ENCODE results near the gene VSIG10L. TPM values are rescaled to one million over a fixed set of nuclear protein-coding genes. Genes with fewer than 3 reads are reported as not detected.

The VSIG10L gene
- total RNA-seq, 1 experiment from 2014 or later, result 0.28 TPM

DNA sequence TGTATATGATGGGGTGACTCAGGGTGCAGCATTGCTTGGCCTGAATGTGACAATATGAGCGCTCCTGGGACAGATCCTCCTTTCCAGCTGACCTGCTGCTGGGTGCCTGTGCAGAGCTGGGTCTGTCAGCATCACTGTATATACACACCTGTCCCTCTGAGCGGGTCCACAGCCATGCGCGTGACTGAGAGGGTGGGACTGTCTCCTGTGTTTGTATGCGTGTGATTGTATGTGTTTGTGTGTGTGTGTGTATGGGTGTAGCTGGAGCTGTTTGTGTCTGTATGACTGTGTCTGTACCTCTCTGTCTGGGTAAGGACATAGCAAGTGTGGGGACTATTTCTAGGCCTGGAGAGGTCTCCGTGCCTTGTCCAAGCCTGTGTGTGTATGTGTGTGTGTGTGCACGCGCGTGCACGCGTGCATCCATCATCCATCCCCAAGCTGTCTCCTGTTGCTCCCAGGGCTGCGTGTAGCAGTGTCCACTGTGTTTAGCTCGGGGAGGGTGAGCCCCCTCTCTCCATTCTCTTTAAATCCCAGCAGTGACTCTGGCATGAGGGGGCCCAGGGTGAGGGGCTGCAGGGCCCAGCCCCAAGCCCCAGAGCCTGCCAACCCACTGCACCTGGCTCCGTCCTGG, 22.2 kb downstream of the VSIG10L start:
- Histone ChIP-seq H3K4me3 (no peak overlapping the region), H3K27ac (no peak overlapping the region), H3K36me3 (no peaks in the 10 kb centered on the region), H3K4me1 (no peaks in the 10 kb centered on the region), H3K27me3 (no peaks in the 10 kb centered on the region), H3K9me3 (replicated peaks) (no peaks in the 10 kb centered on the region)
- DNase-seq, result no peak

DNA sequence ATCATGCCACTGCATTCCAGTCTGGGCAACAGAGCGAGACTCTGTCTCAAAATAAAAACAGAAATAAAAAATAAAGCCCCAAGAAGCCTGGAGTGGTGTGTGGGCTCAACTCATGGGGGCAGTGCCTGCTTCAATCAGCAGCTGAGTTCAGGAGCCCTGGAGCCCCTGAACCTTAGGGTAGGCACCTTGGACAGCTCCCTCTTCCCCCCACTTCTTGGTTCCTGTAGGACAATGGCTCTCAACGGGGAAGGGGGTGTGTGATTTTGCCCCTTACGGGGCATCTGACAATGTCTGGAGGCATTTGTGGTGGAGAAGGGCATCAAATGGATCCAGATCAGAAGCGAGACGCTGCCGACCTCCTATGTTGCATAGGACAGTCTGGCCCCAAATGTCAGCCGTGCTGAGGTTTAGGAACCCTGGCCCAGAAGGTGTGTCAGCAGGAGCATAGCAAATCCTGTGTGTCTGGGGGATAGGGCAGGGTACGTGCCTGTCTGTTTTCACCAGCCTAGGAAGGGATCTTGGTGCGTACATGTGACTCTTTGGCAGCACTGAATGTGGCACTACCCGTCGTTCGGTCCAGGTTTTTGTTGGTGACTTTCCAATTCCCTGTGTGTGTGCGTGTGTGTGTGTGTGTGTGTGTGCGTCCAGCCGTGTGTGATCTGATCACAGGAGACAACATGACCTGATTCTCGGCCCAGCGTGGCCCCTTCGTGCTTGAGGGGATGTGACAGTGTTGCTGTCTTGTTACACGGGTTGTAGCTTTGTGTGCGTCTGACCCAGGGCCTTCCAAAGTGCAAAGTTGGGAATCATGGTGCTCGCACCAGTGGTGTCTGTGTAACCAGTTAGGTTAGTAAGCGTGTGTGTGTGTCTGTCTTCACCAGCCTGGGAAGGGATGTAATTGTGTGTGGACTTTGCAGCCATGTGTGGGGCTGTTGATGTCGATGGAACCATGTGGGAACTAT, 23.0 kb downstream of the VSIG10L start:
- DNase-seq, result peak in 1 of 2 experiments; percentile 15
- no peaks in the 10 kb centered on the region for H3K27me3 ChIP-seq
- H3K9me3 ChIP-seq (replicated peaks), result no peaks in the 10 kb centered on the region
- no peaks in the 10 kb centered on the region for H3K4me1 ChIP-seq
- H3K4me3 ChIP-seq, result no peak overlapping the region
- H3K36me3 ChIP-seq, result no peaks in the 10 kb centered on the region
- H3K27ac ChIP-seq, result no peak overlapping the region

DNA sequence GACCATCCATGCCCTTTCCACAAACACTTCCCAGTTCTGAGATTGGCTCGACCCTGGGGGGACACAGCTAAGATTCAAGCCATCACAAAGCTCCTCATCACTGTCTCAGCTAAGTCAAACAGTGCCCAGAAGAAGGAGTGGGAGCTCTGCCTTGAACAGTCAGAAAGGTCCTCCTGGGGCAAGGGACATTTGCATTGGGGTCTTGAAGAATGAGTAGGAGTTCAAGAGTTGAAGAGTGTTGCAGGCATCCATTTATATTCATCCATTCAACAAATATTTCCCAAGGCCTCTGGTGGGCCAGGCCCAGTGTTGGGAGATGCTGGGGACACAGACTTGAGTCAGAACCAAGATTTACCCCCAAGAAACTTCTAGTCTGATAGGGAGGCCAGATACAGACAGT, 24.0 kb downstream of the VSIG10L start:
- Histone ChIP-seq H3K36me3 (no peaks in the 10 kb centered on the region), H3K27ac (no peak overlapping the region), H3K27me3 (no peaks in the 10 kb centered on the region), H3K9me3 (replicated peaks) (no peaks in the 10 kb centered on the region), H3K4me3 (no peak overlapping the region), H3K4me1 (no peaks in the 10 kb centered on the region)
- no peak for DNase-seq

DNA sequence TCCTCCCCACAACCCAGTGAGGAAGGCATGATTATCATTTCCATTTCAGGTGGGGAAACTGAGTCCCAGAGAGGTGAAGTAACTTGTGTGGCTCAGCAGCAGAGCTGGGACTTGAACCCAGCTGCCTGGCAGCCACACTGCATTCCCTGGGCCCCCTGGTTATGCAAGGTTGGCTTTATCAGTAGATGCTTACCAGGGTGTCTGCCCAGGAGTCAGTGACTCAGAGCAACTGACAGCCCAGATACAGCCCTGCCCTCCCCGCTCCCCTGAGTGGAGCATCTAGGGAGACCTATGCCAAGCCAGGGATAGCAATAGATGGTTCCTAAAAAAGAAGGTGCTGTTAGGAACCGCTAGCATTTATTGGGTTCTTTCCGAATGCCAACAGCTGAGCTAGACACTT, 24.6 kb downstream of the VSIG10L start:
- H3K4me1 ChIP-seq, result no peaks in the 10 kb centered on the region

DNA sequence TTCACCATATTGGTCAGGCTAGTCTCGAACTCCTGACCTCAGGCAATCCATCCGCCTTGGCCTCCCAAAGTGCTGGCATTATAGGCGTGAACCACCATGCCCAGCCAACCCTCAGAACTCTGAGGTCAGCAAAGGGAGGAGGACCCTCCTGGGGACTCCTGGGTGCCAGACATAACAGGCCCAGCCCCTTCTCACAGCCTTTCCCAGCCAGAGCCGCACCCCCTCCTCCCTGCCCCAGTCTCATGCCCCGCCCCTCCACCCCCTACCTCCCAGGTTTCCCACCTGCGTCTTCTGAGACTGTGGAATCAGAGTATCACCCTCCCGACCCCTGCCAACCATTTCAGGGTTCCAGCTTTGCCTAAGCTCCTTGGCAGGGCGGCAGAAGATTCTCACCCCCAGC, 25.3 kb downstream of the VSIG10L start:
- Histone ChIP-seq H3K4me3 (no peak overlapping the region), H3K36me3 (no peaks in the 10 kb centered on the region), H3K27me3 (no peaks in the 10 kb centered on the region), H3K9me3 (replicated peaks) (no peaks in the 10 kb centered on the region), H3K27ac (no peak overlapping the region), H3K4me1 (no peaks in the 10 kb centered on the region)
- no peak for DNase-seq

More for the DNA sequence above, 24.6 kb downstream of the VSIG10L start:
- Histone ChIP-seq H3K4me3 (no peak overlapping the region), H3K9me3 (replicated peaks) (no peaks in the 10 kb centered on the region), H3K27me3 (no peaks in the 10 kb centered on the region), H3K36me3 (no peaks in the 10 kb centered on the region), H3K27ac (no peak overlapping the region)
- DNase-seq, result no peak

DNA sequence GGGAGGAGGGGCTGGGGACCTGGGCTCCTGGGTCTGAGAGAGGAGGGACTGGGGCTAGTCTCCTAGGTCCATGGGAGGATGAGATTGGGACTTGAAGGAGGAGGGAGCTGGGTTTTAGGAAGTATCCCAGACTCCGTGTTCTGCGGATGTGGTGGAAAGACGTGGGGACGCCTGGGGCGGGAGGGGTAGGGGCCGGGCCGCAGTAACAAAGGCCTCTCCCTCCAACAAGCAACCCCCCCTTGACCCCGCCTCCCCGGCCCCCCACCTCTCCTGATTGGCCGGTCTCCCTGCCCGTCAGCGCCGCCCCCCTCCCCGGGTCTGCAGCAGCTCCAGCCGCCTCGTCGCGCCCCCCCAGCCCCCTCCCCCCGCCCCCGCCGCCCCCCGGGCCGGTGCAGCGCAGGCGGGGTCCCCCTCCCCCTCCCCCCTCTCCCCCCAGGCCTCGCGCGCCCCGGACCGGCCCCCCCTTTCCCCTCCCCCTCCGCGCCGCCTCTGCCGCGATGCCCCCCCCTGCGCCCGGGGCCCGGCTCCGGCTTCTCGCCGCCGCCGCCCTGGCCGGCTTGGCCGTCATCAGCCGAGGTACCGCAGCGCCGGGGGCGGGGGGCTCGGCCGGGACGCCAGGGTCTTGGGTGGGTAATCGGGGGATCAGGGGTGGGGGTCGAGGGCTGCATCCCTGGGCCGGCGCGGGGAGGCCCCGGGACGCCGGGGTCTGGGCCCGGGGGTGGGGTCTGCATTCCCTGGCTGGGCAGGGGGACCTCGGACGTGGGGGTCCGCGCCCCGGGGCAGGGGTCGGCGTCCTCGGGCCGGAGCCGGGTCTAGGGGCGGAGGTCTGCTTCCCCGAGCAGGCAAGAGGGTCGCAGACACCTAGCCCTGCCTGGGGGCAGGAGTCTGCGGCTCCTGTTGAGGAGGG, 30.3 kb downstream of the VSIG10L start, which contains the start of gene IGLON5:
IGLON5 (plus strand) TSS at position 294 of the 907 bp plus-strand sequence; CDS start at position 498, 204 bp downstream.
- Histone ChIP-seq H3K27me3 (no peaks in the 10 kb centered on the region), H3K4me1 (no peaks in the 10 kb centered on the region), H3K27ac (no peak within 1 kb of the TSS), H3K4me3 (no peak within 1 kb of the TSS), H3K36me3 (no peaks in the 10 kb centered on the region), H3K9me3 (replicated peaks) (no peaks in the 10 kb centered on the region)
- DNase-seq, result no peak

DNA sequence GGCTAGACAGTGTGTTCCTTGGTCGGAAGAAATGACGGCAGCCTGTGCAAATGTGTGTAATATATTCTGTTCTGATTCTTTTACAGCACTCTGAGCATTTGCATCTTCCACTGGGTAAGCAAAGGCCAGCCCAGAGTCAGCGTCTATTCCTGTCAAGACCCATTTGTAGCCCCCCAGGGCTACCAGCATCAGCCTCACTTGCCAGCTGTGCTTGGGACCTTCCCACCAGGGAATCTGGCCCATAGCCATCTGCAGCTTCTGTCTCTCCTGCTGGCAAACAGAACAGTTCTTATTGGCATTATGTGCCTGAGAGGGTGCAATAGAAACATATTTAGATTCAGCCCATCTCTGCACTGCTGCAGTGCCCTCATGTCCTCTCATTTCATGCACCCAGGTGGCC, 36.5 kb downstream of the VSIG10L start:
- Histone ChIP-seq H3K4me1 (no peaks in the 10 kb centered on the region), H3K9me3 (replicated peaks) (no peaks in the 10 kb centered on the region), H3K27me3 (no peaks in the 10 kb centered on the region), H3K4me3 (no peak overlapping the region), H3K36me3 (no peaks in the 10 kb centered on the region), H3K27ac (no peak overlapping the region)
- DNase-seq, result no peak

DNA sequence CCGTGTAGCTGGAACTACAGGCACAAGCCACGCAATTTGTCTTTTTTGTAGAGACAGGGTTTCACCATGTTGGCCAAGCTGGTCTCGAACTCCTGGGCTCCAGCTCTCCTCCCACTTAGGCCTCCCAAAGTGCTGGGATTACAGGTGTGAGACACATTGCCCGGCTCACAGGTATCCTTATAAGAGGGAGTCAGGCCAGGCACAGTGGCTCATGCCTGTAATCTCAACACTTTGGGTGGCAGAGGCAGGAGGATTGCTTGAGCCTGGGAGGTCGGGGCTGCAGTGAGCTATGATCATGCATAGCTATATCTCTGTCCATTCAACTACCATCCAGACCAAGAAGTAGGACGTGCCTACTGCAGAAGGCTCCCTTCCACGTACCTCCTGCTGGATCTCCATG, 40.7 kb downstream of the VSIG10L start:
- no peaks in the 10 kb centered on the region for H3K4me1 ChIP-seq
- no peaks in the 10 kb centered on the region for H3K36me3 ChIP-seq
- DNase-seq, result no peak
- H3K27ac ChIP-seq, result no peak overlapping the region
- no peak overlapping the region for H3K4me3 ChIP-seq
- no peaks in the 10 kb centered on the region for H3K9me3 ChIP-seq (replicated peaks)
- no peaks in the 10 kb centered on the region for H3K27me3 ChIP-seq

DNA sequence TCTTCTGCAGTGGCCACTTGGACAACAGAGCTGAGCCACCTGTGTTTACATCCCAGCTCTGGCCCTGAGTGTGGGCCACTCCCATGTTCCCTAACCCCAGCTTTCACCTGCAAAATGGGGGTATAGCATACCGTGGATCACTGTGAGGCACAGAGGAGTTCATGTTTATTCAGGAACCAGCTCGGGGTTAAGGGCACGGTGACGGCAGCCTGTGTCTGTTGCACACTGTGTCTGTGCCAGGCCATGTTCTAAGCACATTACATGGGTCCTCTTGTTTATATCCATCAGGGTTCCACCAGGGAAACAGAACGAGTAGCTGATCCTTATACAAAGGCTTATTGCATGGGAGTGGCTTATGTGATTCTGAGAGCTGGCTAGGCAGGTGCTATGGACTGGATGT, 44.5 kb downstream of the VSIG10L start:
- Histone ChIP-seq H3K4me3 (no peak overlapping the region), H3K36me3 (no peaks in the 10 kb centered on the region), H3K27ac (no peak overlapping the region), H3K27me3 (peaks cover 9% of the 10 kb centered on the region; the same call in 1 of the 2 replicates), H3K9me3 (replicated peaks) (no peaks in the 10 kb centered on the region), H3K4me1 (no peaks in the 10 kb centered on the region)
- DNase-seq, result no peak

DNA sequence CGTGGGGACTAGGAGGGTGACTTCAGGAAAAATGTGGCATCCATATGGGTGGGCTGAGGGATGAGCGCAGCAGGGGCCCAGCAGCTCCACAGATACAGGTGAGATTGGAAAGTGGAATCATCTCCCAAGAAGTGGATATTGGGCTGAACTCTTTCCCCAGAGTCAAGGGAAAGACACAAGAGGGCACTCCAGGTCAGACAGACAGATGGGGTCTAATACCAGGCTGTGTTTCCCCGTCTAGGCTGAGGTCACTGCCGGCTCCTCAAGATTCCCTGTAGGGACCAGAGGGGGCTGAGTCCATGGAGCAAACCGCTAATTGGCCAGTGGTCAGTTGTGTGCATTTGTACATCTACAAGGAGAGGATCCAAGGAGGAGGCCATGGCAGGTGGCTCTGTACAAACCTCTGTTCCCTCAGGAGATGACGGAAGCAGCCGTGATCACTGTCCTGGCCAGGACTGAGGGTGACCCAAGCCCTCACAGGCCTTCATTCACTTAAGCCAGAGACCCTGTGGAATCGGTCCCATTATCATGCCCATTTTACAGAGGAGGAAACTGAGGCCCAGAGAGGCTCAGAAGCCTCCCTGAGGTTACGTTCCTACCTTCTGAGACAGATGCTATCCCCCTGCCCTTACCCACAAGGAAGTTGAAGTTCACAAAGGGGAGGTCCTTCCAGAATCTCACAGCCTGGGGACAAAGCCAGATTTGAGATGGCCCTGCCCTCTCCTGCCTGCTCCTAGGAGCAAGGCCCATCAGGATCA, 45.4 kb downstream of the VSIG10L start:
- Histone ChIP-seq H3K36me3 (no peaks in the 10 kb centered on the region), H3K4me3 (no peak overlapping the region), H3K9me3 (replicated peaks) (no peaks in the 10 kb centered on the region), H3K27ac (no peak overlapping the region), H3K27me3 (peaks cover 10% of the 10 kb centered on the region; the same call in 1 of the 2 replicates), H3K4me1 (no peaks in the 10 kb centered on the region)
- no peak for DNase-seq

DNA sequence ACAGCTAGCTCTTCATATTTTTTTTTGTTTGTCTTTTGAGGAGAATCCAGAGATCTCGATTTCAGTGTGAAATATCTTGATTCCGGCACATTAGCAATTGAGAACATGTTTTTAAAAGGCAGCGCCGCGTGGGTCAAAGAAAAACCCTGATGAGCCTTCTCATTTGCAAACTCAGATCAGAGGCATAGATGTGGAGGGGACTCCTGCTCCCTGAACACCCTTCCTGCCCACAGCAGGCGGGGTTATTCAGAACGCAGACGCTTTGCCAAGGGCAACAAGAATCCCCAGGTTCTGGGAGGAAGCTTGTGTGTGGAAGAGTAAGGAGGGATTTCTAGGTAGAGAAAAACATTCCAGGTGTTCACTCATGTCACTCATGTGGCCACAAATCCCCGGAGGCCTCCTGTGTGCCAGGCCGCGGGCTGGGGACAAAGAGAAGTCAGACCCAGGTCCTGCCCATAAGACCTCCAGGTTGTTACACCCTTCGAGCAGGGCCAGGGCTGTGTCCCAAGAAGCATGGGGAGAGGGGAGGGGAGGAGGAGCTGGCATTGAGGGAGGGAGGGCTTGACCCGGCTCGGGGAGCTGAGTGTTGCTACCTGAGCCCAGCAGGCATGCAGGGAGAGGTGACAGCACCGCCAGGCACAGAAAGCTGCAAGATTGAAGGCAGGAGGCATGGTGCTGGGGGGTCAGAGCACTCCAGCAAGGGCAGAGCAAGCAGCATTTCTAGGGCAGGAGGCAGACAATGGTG, 46.4 kb downstream of the VSIG10L start:
- Histone ChIP-seq H3K36me3 (no peaks in the 10 kb centered on the region), H3K4me3 (no peak overlapping the region), H3K27ac (no peak overlapping the region), H3K9me3 (replicated peaks) (no peaks in the 10 kb centered on the region), H3K4me1 (no peaks in the 10 kb centered on the region), H3K27me3 (peaks cover 12% of the 10 kb centered on the region; the same call in 1 of the 2 replicates)
- DNase-seq, result no peak

DNA sequence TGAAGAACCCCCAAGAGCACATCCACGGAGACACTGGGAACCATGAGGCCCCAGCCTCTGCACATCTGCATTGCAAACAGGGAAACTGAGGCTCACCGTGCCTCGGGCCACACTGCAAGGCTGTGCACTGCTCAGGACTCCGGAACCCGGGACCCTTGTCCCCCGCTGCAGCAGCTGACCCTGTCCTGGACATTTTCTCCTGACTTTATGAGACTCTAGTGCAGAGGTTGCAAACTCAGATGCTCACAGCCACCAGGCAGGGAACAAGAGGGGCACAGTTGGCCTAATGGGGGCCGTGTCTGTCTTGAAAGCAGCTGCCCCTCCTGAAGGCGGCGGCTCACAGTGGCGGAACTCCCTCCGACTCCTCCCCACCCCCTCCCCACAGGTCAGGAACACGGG, 47.0 kb downstream of the VSIG10L start:
- no peaks in the 10 kb centered on the region for H3K36me3 ChIP-seq
- no peaks in the 10 kb centered on the region for H3K9me3 ChIP-seq (replicated peaks)
- DNase-seq, result no peak
- H3K4me3 ChIP-seq, result no peak overlapping the region
- H3K27ac ChIP-seq, result no peak overlapping the region
- H3K27me3 ChIP-seq, result peaks cover 12% of the 10 kb centered on the region; the same call in 1 of the 2 replicates
- no peaks in the 10 kb centered on the region for H3K4me1 ChIP-seq

DNA sequence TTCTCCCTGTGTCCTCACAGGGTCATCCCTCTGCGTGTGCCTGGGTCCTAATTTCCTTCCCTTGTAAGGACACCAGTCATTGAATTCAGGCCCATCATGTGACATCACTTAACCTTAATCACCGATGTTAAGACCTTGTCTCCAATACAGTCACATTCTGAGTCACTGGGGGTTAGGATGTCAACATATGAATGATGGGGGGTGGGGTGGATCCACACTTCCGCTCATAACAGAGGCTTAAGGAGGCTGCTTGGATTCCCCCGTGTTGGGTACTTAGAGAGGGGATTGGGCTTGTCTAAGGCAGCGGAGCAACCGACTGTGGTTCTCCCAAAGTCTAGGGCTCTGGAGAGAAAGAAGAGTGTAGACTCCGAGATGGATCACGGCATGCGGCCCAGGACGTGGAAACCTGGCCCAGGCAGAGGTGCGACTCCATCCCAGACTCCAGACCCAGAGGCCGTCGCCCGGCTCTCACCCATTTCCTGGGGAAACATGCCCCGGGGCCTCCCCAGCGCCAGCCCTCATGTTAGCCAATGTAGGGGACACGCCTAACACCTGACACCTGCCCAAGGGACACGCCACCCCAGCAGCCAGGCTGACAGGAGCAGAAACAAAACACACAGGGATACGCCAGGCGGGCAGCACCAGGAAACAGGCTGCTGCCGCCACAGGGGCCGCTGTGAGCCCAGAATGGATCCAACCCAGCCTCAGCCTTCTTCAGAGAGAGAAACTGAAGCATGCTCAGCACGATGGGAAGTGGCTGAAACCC, 47.5 kb downstream of the VSIG10L start:
- DNase-seq, result no peak
- no peak overlapping the region for H3K27ac ChIP-seq
- H3K9me3 ChIP-seq (replicated peaks), result no peaks in the 10 kb centered on the region
- no peak overlapping the region for H3K4me3 ChIP-seq
- H3K27me3 ChIP-seq, result peaks cover 12% of the 10 kb centered on the region; the same call in 1 of the 2 replicates
- H3K36me3 ChIP-seq, result no peaks in the 10 kb centered on the region
- no peaks in the 10 kb centered on the region for H3K4me1 ChIP-seq
